HepG2 (cell line): Measurements from ENCODE around the gene RETREG2. TPM values are rescaled to one million over a fixed set of nuclear protein-coding genes. Genes with fewer than 3 reads are reported as not detected.

Source experiments
- ARID3A ChIP-seq: IDR thresholded peaks from 2 replicates; pipeline ENCODE4 v1.6.1; 2012; ENCODE audit warnings: low read depth, low read length, improper control_type of control experiment
- ATF7-NPFF ChIP-seq: sonication (generic); formaldehyde crosslinking; IDR thresholded peaks from 2 replicates; pipeline ENCODE4 v1.8.1; 2023; ENCODE audit warnings: mild to moderate bottlenecking, low read depth, missing genetic modification reagents, moderate library complexity
- CENPT ChIP-seq: sonication (generic); formaldehyde crosslinking; IDR thresholded peaks from 2 replicates; pipeline ENCODE4 v1.8.0; 2022; ENCODE audit warnings: low read depth, mild to moderate bottlenecking, moderate library complexity, missing genetic modification reagents
- DNMT1 ChIP-seq: sonication (generic); formaldehyde crosslinking; IDR thresholded peaks from 2 replicates; pipeline ENCODE4 v1.5.1; 2020; ENCODE audit warnings: mild to moderate bottlenecking, missing genetic modification reagents
- DRAP1 ChIP-seq: IDR thresholded peaks from 2 replicates; pipeline ENCODE4 v1.6.1; 2016; ENCODE audit warnings: missing genetic modification reagents, missing compliant biosample characterization
- KDM3A ChIP-seq: IDR thresholded peaks from 2 replicates; pipeline ENCODE4 v1.6.1; 2018; ENCODE audit warnings: low read depth, missing compliant biosample characterization
- MAZ ChIP-seq, 2 experiments: sonication (generic) in 1 of 2; formaldehyde crosslinking in 1 of 2; IDR thresholded peaks; 2 replicates each; pipeline versions ENCODE4 v1.5.0 to v1.6.1; 2012 to 2020; ENCODE audit warnings: low read depth in 2 of 2, mild to moderate bottlenecking in 2 of 2, borderline replicate concordance in 1 of 2, improper control_type of control experiment in 1 of 2, low read length in 1 of 2, missing genetic modification reagents in 1 of 2, moderate library complexity in 1 of 2
- NONO ChIP-seq, 2 experiments: fragments of 450-650 bp in 1 of 2; sonication (generic) in 1 of 2; formaldehyde crosslinking in 1 of 2; IDR thresholded peaks in 1 of 2; conservative IDR thresholded peaks in 1 of 2; 2 replicates each; pipeline versions ENCODE4 v1.6.1 to v1.8.0; 2017 to 2022; ENCODE audit warnings: mild to moderate bottlenecking in 1 of 2, missing genetic modification reagents in 1 of 2, moderate library complexity in 1 of 2
- RFXANK ChIP-seq: IDR thresholded peaks from 2 replicates; pipeline ENCODE4 v1.6.1; 2016
- RNF2 ChIP-seq: fragments of 450-650 bp; conservative IDR thresholded peaks from 2 replicates; pipeline ENCODE4 v1.6.1; 2016; ENCODE audit warnings: low read depth
- SMAD9 ChIP-seq: sonication (generic); formaldehyde crosslinking; IDR thresholded peaks from 2 replicates; pipeline ENCODE4 v1.5.1; 2020; ENCODE audit warnings: mild to moderate bottlenecking, missing genetic modification reagents
- TBX3 ChIP-seq: fragments of 450-650 bp; IDR thresholded peaks from 2 replicates; pipeline ENCODE4 v1.6.1; 2017; ENCODE audit warnings: antibody characterized with exemption, mild to moderate bottlenecking, inconsistent platforms, borderline replicate concordance
- TOE1 ChIP-seq: sonication (generic); formaldehyde crosslinking; IDR thresholded peaks from 2 replicates; pipeline ENCODE4 v1.4.0; 2020; ENCODE audit warnings: mild to moderate bottlenecking, missing genetic modification reagents
- ZBTB39 ChIP-seq: sonication (generic); formaldehyde crosslinking; IDR thresholded peaks from 2 replicates; pipeline ENCODE4 v1.5.0; 2020; ENCODE audit warnings: missing genetic modification reagents
- ZNF251 ChIP-seq: sonication (generic); formaldehyde crosslinking; IDR thresholded peaks from 2 replicates; pipeline ENCODE4 v1.9.0; 2021; ENCODE audit warnings: mild to moderate bottlenecking, missing genetic modification reagents
- ZNF260 ChIP-seq: sonication (generic); formaldehyde crosslinking; IDR thresholded peaks from 2 replicates; pipeline ENCODE4 v1.4.0; 2020; ENCODE audit warnings: missing genetic modification reagents, low read depth, mild to moderate bottlenecking, borderline replicate concordance
- ZNF383 ChIP-seq: sonication (generic); formaldehyde crosslinking; IDR thresholded peaks from 2 replicates; pipeline ENCODE4 v1.4.0; 2020; ENCODE audit warnings: missing genetic modification reagents, mild to moderate bottlenecking, borderline replicate concordance
- ZNF567 ChIP-seq: sonication (generic); formaldehyde crosslinking; IDR thresholded peaks from 2 replicates; pipeline ENCODE4 v1.8.1; 2023; ENCODE audit warnings: mild to moderate bottlenecking, missing genetic modification reagents, borderline replicate concordance
- ZNF674 ChIP-seq: sonication (generic); formaldehyde crosslinking; IDR thresholded peaks from 2 replicates; pipeline ENCODE4 v1.5.0; 2020; ENCODE audit warnings: low read depth, mild to moderate bottlenecking, missing genetic modification reagents
- ZNF850 ChIP-seq: sonication (generic); formaldehyde crosslinking; conservative IDR thresholded peaks from 2 replicates; pipeline ENCODE4 v1.9.0; 2021; ENCODE audit warnings: mild to moderate bottlenecking, missing genetic modification reagents
- ZNF879 ChIP-seq: sonication (generic); formaldehyde crosslinking; IDR thresholded peaks from 2 replicates; pipeline ENCODE4 v1.8.1; 2023; ENCODE audit warnings: missing genetic modification reagents
- ZSCAN31 ChIP-seq: sonication (generic); formaldehyde crosslinking; IDR thresholded peaks from 2 replicates; pipeline ENCODE4 v1.5.0; 2020; ENCODE audit warnings: low read depth, mild to moderate bottlenecking, missing genetic modification reagents
- polyA plus RNA-seq, 8 experiments: library from polyadenylated mRNA; depleted of rRNA in 3 of 8; stranded (reverse) in 7 of 8; unstranded in 1 of 8; fragments of >200 nt; fragmentation: Illumina TruSeq in 4 of 8; extraction: Trizol in 4 of 8; gene quantifications; 2 replicates each; pipeline versions ENCODE4 v1.2.1 to v1.2.3, GENCODE V29; 2011 to 2016; ENCODE audit warnings: low read depth in 4 of 8, missing spikeins in 1 of 8, mixed read lengths in 1 of 8; ENCODE audit not compliant: insufficient read depth in 1 of 8
- total RNA-seq, 5 experiments: library from RNA; depleted of rRNA; stranded (reverse); fragments of >200 nt; fragmentation: Illumina TruSeq; extraction: Trizol; gene quantifications; 2 replicates each; pipeline ENCODE4 v1.2.3, GENCODE V29; 2016; ENCODE audit warnings: low read depth in 1 of 5

The RETREG2 gene
- total and polyA plus RNA-seq, 2 of the 13 experiments (the other 11 are each of a cell fraction or from before 2014, with no cell fraction given) = 86.0 to 134 TPM

GRCh38 chr2:219160186-219161017 is 17.7 kb upstream of the RETREG2 start, which contains the start of gene NHEJ1 (continued):
- TF ChIP-seq KDM3A (CRISPR knock-in tag) (peak; percentile 70; the same call in 1 of the 2 replicates), ZSCAN31 (peak; percentile 90), ZBTB39 (CRISPR knock-in tag) (peak; percentile 86; the same call in 1 of the 2 replicates), ZNF850 (CRISPR knock-in tag) (no peak), ZNF260 (CRISPR knock-in tag) (no peak), MAZ (IDR thresholded peaks at IDR 0.05; ENCODE audit: borderline replicate concordance, low read depth, low read length) (peak; percentile 69), MAZ (CRISPR knock-in tag; IDR thresholded peaks at IDR 0.05; ENCODE audit: low read depth) (peak; percentile 95), ZNF674 (peak; percentile 91; the same call in 1 of the 2 replicates), TOE1 (CRISPR knock-in tag) (no peak), SMAD9 (CRISPR knock-in tag) (peak; percentile 53; the same call in 1 of the 2 replicates), ZNF251 (CRISPR knock-in tag) (peak; percentile 10; the same call in 1 of the 2 replicates), RNF2 (peak; percentile 59; the same call in 1 of the 2 replicates), NONO (IDR thresholded peaks at IDR 0.05) (no peak), NONO (CRISPR knock-in tag; conservative IDR thresholded peaks at IDR 0.05) (peak; percentile 84; the same call in 1 of the 2 replicates), ZNF383 (CRISPR knock-in tag) (no peak), DNMT1 (no peak; the same call in 1 of the 2 replicates), RFXANK (CRISPR knock-in tag) (no peak), ZNF879 (CRISPR knock-in tag) (peak; percentile 94), ZNF567 (peak; percentile 93; the same call in 1 of the 2 replicates), ARID3A (no peak), CENPT (CRISPR knock-in tag) (0 out of 2 replicates have a peak, but pooled peaks have one; percentile 73), DRAP1 (peak; percentile 65; the same call in 1 of the 2 replicates), TBX3 (no peak), ATF7-NPFF (CRISPR knock-in tag) (peak; percentile 61; the same call in 1 of the 2 replicates)
